ENCODE data around the gene ZNF609.
A peak's percentile ranks its signal among the peaks of the same experiment; 100 is the strongest.

DNA sequence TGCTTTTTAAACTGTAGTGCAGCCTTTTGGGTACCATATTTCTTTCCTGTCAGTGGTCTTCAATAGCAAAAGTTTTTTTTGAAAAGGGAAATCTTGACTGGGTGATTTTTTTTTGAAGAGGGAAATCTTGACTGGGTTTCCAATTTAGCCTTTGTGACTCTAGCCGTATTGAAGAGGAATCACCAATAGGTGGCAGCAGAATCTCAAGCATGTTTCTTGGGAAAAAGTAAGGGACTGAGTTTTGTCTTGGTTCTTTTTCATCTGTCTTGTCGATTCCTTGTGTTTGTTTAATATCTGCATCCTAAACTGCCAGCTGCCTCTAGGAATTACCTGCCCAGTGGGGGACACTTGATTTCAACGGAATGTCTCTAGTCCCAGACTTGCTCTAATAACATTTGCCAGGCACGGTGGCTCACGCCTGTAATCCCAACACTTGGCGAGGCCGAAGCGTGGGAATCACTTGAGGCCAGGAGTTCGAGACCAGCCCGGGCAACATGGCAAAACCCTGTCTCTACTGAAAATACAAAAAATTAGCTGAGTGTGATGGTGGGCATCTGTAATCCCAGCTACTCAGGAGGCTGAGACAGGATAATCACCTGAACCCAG lies 225.9 kb downstream of the ZNF609 start:
- TF ChIP-seq, protein P1, sequence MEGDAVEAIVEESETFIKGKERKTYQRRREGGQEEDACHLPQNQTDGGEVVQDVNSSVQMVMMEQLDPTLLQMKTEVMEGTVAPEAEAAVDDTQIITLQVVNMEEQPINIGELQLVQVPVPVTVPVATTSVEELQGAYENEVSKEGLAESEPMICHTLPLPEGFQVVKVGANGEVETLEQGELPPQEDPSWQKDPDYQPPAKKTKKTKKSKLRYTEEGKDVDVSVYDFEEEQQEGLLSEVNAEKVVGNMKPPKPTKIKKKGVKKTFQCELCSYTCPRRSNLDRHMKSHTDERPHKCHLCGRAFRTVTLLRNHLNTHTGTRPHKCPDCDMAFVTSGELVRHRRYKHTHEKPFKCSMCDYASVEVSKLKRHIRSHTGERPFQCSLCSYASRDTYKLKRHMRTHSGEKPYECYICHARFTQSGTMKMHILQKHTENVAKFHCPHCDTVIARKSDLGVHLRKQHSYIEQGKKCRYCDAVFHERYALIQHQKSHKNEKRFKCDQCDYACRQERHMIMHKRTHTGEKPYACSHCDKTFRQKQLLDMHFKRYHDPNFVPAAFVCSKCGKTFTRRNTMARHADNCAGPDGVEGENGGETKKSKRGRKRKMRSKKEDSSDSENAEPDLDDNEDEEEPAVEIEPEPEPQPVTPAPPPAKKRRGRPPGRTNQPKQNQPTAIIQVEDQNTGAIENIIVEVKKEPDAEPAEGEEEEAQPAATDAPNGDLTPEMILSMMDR (optimal IDR thresholded peaks at IDR 0.05 in 1 of 3, IDR thresholded peaks at IDR 0.05 in 1 of 3, conservative IDR thresholded peaks at IDR 0.05 in 1 of 3; ENCODE audit: extremely low read depth in 1 of 3, insufficient read depth in 2 of 3, low read length in 3 of 3), result peak; percentile 29 to 58 (median 51)
- no peak for TF ChIP-seq EZH2 (IDR thresholded peaks at IDR 0.05; ENCODE audit: low read length)
